ENCODE data around the gene SARNP.

SARNP gene

GRCh38 chr12:55728186-55728938 is 89.2 kb downstream of the SARNP start:
- peak overlapping the region; percentile 95 for H3K27ac ChIP-seq
- no peaks in the 10 kb centered on the region for H3K27me3 ChIP-seq
- H3K4me1 ChIP-seq (ENCODE audit: control insufficient read depth in 1 of 2, insufficient read depth in 1 of 2, low read depth in 1 of 2, low read length in 1 of 2): peaks cover 46 to 49% of the 10 kb centered on the region in 2 experiments

GRCh38 chr12:55727643-55728185 is 89.8 kb downstream of the SARNP start:
- Histone ChIP-seq H3K27ac (peak overlapping the region; percentile 95), H3K36me3 (peaks cover 46% of the 10 kb centered on the region), H3K27me3 (no peaks in the 10 kb centered on the region), H3K4me1 (ENCODE audit: control insufficient read depth in 1 of 2, insufficient read depth in 1 of 2, low read depth in 1 of 2, low read length in 1 of 2) (peaks cover 46 to 49% of the 10 kb centered on the region in 2 experiments), H3K9me3 (no peaks in the 10 kb centered on the region), H3K4me3 (ENCODE audit: low read depth in 1 of 2, low read length in 1 of 2) (peak overlapping the region; percentile 69 to 88)
- no peak for TF ChIP-seq CTCF (IDR thresholded peaks at IDR 0.05)

More at GRCh38 chr12:55728186-55728938, 89.2 kb downstream of the SARNP start:
- peaks cover 39% of the 10 kb centered on the region for H3K36me3 ChIP-seq
- TF ChIP-seq CTCF (IDR thresholded peaks at IDR 0.05): no peak
- peak overlapping the region; percentile 69 to 88 for H3K4me3 ChIP-seq (ENCODE audit: low read depth in 1 of 2, low read length in 1 of 2)
- no peaks in the 10 kb centered on the region for H3K9me3 ChIP-seq

- peaks cover 46 to 49% of the 10 kb centered on the region in 2 experiments for H3K4me1 ChIP-seq (ENCODE audit: control insufficient read depth in 1 of 2, insufficient read depth in 1 of 2, low read depth in 1 of 2, low read length in 1 of 2)
- no peak for TF ChIP-seq CTCF (IDR thresholded peaks at IDR 0.05)
- H3K4me3 ChIP-seq (ENCODE audit: low read depth in 1 of 2, low read length in 1 of 2): peak overlapping the region; percentile 69 to 88
- peak overlapping the region; percentile 95 for H3K27ac ChIP-seq
- H3K36me3 ChIP-seq: peaks cover 53% of the 10 kb centered on the region
- H3K27me3 ChIP-seq: no peaks in the 10 kb centered on the region
- no peaks in the 10 kb centered on the region for H3K9me3 ChIP-seq
These were observed 90.6 kb downstream of the SARNP start for GRCh38 chr12:55726971-55727370.

- no peaks in the 10 kb centered on the region for H3K9me3 ChIP-seq
- no peaks in the 10 kb centered on the region for H3K27me3 ChIP-seq
- TF ChIP-seq CTCF (IDR thresholded peaks at IDR 0.05): no peak
- peaks cover 67% of the 10 kb centered on the region for H3K36me3 ChIP-seq
- peak overlapping the region; percentile 57 for H3K27ac ChIP-seq
- peaks cover 46 to 55% of the 10 kb centered on the region in 2 experiments for H3K4me1 ChIP-seq (ENCODE audit: control insufficient read depth in 1 of 2, insufficient read depth in 1 of 2, low read depth in 1 of 2, low read length in 1 of 2)
- no peak overlapping the region for H3K4me3 ChIP-seq (ENCODE audit: low read depth in 1 of 2, low read length in 1 of 2)
These were observed 92.0 kb downstream of the SARNP start for GRCh38 chr12:55725556-55725955.

GRCh38 chr12:55724940-55725309 is 92.6 kb downstream of the SARNP start:
- Histone ChIP-seq H3K36me3 (peaks cover 74% of the 10 kb centered on the region), H3K27ac (peak overlapping the region; percentile 57), H3K27me3 (no peaks in the 10 kb centered on the region), H3K4me3 (ENCODE audit: low read depth in 1 of 2, low read length in 1 of 2) (no peak overlapping the region), H3K4me1 (ENCODE audit: control insufficient read depth in 1 of 2, insufficient read depth in 1 of 2, low read depth in 1 of 2, low read length in 1 of 2) (peaks cover 45 to 55% of the 10 kb centered on the region in 2 experiments), H3K9me3 (no peaks in the 10 kb centered on the region)
- TF ChIP-seq CTCF (IDR thresholded peaks at IDR 0.05): peak; percentile 2

Measured in neutrophil (primary cell).